ENCODE results near the gene GPR62. TPM values are rescaled to one million over a fixed set of nuclear protein-coding genes. Genes with fewer than 3 reads are reported as not detected.
"Not testable (repeated sequence)": the region's sequence is repeated elsewhere in the genome, so short reads cannot be mapped to it uniquely, and the experiment has no call there.

GPR62 gene
- total and polyA plus RNA-seq, 9 donors = 0.15 to 0.83 (median 0.30) TPM

DNA sequence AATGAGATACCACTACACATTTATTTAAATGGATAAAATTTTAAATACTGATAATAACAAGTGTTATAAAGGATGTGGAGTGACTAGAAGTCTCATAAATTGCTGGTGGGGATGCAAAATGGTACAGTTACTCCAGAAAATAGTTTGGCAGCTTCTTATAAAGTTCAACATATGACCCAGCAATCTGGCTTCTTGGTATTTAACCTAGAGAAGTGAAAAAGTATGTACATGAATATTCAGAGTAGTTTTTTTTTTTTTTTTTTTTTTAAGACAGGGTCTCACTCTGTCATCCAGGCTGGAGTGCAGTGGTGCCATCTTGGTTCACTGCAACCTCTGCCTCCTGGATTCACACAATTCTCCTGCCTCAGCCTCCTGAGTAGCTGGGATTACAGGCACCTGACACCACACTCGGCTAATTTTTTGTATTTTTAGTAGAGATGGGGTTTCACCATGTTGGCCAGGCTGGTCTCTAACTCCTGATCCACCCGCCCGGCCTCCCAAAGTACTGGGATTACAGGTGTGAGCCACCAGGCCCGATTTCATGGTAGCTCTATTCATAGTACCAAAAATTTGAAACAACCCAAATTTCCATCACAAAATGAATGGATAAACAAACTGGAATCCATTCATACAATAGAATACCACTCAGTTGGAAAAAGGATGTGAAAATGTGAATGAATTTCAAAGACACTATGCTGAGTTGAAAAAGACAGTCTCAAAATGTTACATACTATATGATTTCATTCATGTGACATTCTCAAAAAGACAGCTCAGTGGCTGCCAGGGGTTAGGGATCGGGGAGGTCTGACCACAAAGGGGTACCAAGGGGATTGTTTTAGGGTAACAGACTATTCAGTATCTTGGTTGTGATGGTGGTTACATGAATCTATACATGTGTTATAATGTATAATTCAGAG lies 27.9 kb upstream of the GPR62 start:
- Histone ChIP-seq H3K27me3 (no peaks in the 10 kb centered on the region), H3K4me3 (no peak overlapping the region), H3K4me1 (ENCODE audit: insufficient read depth) (no peaks in the 10 kb centered on the region), H3K27ac (no peak overlapping the region), H3K36me3 (no peaks in the 10 kb centered on the region), H3K9me3 (no peaks in the 10 kb centered on the region)
- TF ChIP-seq EP300 (IDR thresholded peaks at IDR 0.05) (no peak), POLR2A (IDR thresholded peaks at IDR 0.05) (no peak), CTCF (IDR thresholded peaks at IDR 0.05) (no peak)
- 90 to 97% (median 96%) methylated on average over 5 of the region's 5 CpGs for WGBS, 3 donors
- intact Hi-C loops (cut with DNase I) = no loop called here
- no peak for DNase-seq

GRCh38 chr3:51928438-51928837 lies 26.7 kb upstream of the GPR62 start:
- TF ChIP-seq EP300 (IDR thresholded peaks at IDR 0.05) (no peak), CTCF (IDR thresholded peaks at IDR 0.05) (no peak), POLR2A (IDR thresholded peaks at IDR 0.05) (no peak)
- Histone ChIP-seq H3K4me1 (ENCODE audit: insufficient read depth) (no peaks in the 10 kb centered on the region), H3K4me3 (no peak overlapping the region), H3K36me3 (no peaks in the 10 kb centered on the region), H3K27ac (no peak overlapping the region), H3K27me3 (no peaks in the 10 kb centered on the region), H3K9me3 (no peaks in the 10 kb centered on the region)
- 91 to 95% (median 91%) methylated on average over 7 of the region's 7 CpGs for WGBS, 3 donors
- intact Hi-C loops (cut with DNase I) = no loop called here
- no peak for DNase-seq

DNA sequence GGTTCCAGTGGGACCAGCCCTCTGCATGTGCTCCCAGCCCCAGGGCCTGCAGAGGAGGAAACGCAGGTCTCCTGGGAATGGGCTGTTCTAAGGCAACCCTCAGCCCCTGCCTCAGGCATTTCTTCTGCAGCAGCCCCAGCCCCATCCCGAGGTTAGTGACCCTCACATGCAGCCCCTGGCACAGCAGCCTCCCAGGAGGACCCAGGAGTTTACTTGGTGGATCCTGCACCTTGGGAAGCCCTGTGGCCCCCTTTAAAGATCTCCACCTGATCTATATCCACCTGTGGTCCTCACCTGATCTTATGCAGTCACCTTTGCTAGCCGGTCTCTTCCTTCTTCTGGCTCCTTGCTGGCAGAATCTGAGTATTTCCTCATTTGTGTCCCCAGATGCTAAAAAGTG lies 26.2 kb upstream of the GPR62 start:
- H3K36me3 ChIP-seq; DNase-seq; H3K27me3 ChIP-seq; H3K4me1 ChIP-seq (ENCODE audit: insufficient read depth); H3K27ac ChIP-seq; H3K4me3 ChIP-seq; intact Hi-C loops (cut with DNase I); H3K9me3 ChIP-seq: not testable (repeated sequence)
- 74 to 85% (median 77%) methylated on average over 2 to 3 of the region's 3 CpGs for WGBS, 3 donors

DNA sequence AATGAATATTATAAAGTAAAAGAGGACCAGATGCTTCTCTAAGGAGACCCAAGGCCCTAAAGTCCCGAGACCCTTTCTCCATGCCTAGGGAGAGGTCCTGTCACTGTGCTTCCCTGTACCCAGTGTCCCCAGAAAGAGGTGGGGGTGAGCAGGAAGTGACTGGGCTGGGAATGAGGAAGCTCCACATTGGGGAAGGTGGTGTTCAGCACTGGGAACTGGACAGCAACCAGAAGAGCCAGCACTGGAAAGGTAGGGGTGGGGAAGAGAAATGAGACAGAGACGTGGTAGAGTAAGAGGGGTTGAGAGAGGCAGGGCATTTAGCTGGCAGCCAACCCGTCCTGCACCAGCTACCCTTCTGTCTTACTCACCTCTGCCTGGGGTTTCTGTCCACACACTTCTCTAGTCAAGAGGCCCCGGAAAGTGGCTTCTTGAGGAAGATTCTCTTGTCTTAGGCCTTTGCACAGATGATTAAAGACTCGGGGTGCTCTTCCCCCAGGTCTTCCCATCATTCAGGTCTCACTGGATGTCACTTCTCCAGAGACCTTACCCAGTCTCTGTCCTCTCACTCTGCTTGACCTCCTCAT lies 25.7 kb upstream of the GPR62 start:
- H3K27ac ChIP-seq = no peak overlapping the region
- intact Hi-C loops (cut with DNase I) = no loop called here
- no peak for DNase-seq
- TF ChIP-seq EP300 (IDR thresholded peaks at IDR 0.05) (no peak), POLR2A (IDR thresholded peaks at IDR 0.05) (no peak), CTCF (IDR thresholded peaks at IDR 0.05) (no peak)
- H3K36me3 ChIP-seq = no peaks in the 10 kb centered on the region
- H3K4me3 ChIP-seq = no peak overlapping the region
- no peaks in the 10 kb centered on the region for H3K27me3 ChIP-seq
- H3K4me1 ChIP-seq (ENCODE audit: insufficient read depth) = no peaks in the 10 kb centered on the region
- 66 to 77% (median 69%) methylated on average over 5 of the region's 5 CpGs for WGBS, 3 donors
- no peaks in the 10 kb centered on the region for H3K9me3 ChIP-seq

DNA sequence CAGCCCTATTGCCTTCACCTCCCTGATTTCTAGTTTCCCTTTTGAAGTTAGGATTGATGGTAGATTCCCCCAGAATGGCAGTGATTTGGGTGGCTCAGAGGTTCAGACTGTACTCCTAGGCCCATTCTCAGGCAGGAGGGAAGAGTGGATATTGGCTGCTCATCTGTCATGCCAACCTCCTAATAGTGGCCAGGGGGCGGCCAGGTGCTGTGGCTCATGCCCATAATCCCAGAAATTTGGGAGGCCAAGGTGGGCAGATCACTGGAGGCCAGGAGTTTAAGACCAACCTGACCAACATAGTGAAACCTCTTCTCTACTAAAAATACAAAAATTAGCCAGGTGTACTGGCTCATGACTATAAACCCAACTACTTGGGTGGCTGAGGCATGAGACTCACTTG lies 24.7 kb upstream of the GPR62 start:
- TF ChIP-seq POLR2A (IDR thresholded peaks at IDR 0.05) (no peak), CTCF (IDR thresholded peaks at IDR 0.05) (no peak), EP300 (IDR thresholded peaks at IDR 0.05) (no peak)
- Histone ChIP-seq H3K27ac (no peak overlapping the region), H3K4me1 (ENCODE audit: insufficient read depth) (no peaks in the 10 kb centered on the region), H3K27me3 (no peaks in the 10 kb centered on the region), H3K9me3 (no peaks in the 10 kb centered on the region), H3K4me3 (no peak overlapping the region), H3K36me3 (no peaks in the 10 kb centered on the region)
- WGBS, 3 donors = 100% methylated on average over 1 of the region's 1 CpG
- intact Hi-C loops (cut with DNase I) = no loop called here
- DNase-seq = no peak
